A549 (cell line): ENCODE results near the gene S100A8.

Experiments used
- JUNB ChIP-seq: fragments of >200 bp; sonication (Bioruptor Twin); formaldehyde crosslinking; IDR thresholded peaks from 2 replicates; pipeline ENCODE4 v1.6.1; 2016
- MYC ChIP-seq: IDR thresholded peaks from 2 replicates; pipeline ENCODE4 v1.6.1; 2012; ENCODE audit warnings: mild to moderate bottlenecking, inconsistent platforms, low read length, improper control_type of control experiment, borderline replicate concordance
- POLR2A ChIP-seq: IDR thresholded peaks from 2 replicates; pipeline ENCODE4 v1.6.1; 2012; ENCODE audit warnings: mild to moderate bottlenecking, low read length
- TP53 ChIP-seq: fragments of 250-450 bp; sonication (Bioruptor Pico); IDR thresholded peaks from 2 replicates; pipeline ENCODE4 v1.5.0; 2021; ENCODE audit warnings: mild to moderate bottlenecking, moderate library complexity
- TF ChIP-seq, protein P1 (sequence below): fragments of 150-350 bp; IDR thresholded peaks from 2 replicates; pipeline ENCODE4 v1.6.1; 2014; ENCODE audit warnings: low read depth, mild to moderate bottlenecking, low read length
- TF ChIP-seq, protein P2 (sequence below): fragments of >200 bp; sonication (Bioruptor Twin); formaldehyde crosslinking; IDR thresholded peaks from 3 replicates; pipeline ENCODE4 v1.5.1; 2016
- TF ChIP-seq, protein P3 (sequence below): fragments of 450-650 bp; IDR thresholded peaks from 2 replicates; pipeline ENCODE4 v1.6.1; 2014; ENCODE audit warnings: antibody characterized with exemption

DNA sequence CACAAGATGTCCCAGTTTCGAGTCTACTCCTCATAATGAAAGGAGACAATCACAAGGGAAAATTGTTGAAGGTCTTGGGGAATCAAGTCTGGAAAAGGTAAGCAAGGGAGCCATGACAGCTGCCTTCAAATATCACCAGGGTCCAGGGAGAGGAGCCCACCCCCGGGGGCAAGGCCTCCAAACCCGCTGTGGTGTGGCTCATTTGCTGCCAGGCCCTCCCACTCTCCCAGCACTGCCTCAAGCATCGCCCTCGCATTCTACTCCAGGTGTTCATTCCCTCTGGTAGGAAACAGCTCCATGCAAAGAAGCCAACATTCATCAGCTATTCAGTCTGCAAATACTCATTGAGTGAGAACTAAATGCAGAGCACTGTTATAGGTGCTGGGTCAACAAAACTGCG is 24.6 kb downstream of the S100A8 start:
- TF ChIP-seq TP53 (CRISPR knock-in tag), result no peak
- TF ChIP-seq, protein P1, sequence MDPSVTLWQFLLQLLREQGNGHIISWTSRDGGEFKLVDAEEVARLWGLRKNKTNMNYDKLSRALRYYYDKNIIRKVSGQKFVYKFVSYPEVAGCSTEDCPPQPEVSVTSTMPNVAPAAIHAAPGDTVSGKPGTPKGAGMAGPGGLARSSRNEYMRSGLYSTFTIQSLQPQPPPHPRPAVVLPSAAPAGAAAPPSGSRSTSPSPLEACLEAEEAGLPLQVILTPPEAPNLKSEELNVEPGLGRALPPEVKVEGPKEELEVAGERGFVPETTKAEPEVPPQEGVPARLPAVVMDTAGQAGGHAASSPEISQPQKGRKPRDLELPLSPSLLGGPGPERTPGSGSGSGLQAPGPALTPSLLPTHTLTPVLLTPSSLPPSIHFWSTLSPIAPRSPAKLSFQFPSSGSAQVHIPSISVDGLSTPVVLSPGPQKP, result no peak
- no peak for TF ChIP-seq JUNB
- TF ChIP-seq, protein P2, sequence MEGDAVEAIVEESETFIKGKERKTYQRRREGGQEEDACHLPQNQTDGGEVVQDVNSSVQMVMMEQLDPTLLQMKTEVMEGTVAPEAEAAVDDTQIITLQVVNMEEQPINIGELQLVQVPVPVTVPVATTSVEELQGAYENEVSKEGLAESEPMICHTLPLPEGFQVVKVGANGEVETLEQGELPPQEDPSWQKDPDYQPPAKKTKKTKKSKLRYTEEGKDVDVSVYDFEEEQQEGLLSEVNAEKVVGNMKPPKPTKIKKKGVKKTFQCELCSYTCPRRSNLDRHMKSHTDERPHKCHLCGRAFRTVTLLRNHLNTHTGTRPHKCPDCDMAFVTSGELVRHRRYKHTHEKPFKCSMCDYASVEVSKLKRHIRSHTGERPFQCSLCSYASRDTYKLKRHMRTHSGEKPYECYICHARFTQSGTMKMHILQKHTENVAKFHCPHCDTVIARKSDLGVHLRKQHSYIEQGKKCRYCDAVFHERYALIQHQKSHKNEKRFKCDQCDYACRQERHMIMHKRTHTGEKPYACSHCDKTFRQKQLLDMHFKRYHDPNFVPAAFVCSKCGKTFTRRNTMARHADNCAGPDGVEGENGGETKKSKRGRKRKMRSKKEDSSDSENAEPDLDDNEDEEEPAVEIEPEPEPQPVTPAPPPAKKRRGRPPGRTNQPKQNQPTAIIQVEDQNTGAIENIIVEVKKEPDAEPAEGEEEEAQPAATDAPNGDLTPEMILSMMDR, result no peak
- no peak for TF ChIP-seq POLR2A
- no peak for TF ChIP-seq MYC
- TF ChIP-seq, protein P3, sequence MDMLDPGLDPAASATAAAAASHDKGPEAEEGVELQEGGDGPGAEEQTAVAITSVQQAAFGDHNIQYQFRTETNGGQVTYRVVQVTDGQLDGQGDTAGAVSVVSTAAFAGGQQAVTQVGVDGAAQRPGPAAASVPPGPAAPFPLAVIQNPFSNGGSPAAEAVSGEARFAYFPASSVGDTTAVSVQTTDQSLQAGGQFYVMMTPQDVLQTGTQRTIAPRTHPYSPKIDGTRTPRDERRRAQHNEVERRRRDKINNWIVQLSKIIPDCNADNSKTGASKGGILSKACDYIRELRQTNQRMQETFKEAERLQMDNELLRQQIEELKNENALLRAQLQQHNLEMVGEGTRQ, result no peak
